ENCODE data around the gene ATP9B.

ATP9B gene

GRCh38 chr18:79384834-79385233, 315.6 kb downstream of the ATP9B start:
- no peak for DNase-seq

- no peak for DNase-seq
Measured at GRCh38 chr18:79385326-79385707, 316.1 kb downstream of the ATP9B start.

GRCh38 chr18:79385708-79386341, 316.6 kb downstream of the ATP9B start:
- no peak for DNase-seq

GRCh38 chr18:79386547-79386946, 317.4 kb downstream of the ATP9B start:
- no peak for DNase-seq

GRCh38 chr18:79387214-79387613, 318.0 kb downstream of the ATP9B start:
- no peak for DNase-seq

- no peak for DNase-seq
Measured at GRCh38 chr18:79387615-79388014, 318.4 kb downstream of the ATP9B start.

- DNase-seq, result no peak
Measured at GRCh38 chr18:79388043-79388442, 318.8 kb downstream of the ATP9B start.

GRCh38 chr18:79389689-79390088, 320.5 kb downstream of the ATP9B start:
- DNase-seq, result no peak

- DNase-seq, result no peak
Measured at GRCh38 chr18:79392226-79392625, 323.0 kb downstream of the ATP9B start.

GRCh38 chr18:79393181-79393634, 324.0 kb downstream of the ATP9B start:
- no peak for DNase-seq

GRCh38 chr18:79393635-79394533, 324.7 kb downstream of the ATP9B start:
- DNase-seq, result peak in 1 of 2 experiments; percentile 9

- DNase-seq, result no peak
Measured at GRCh38 chr18:79394534-79395307, 325.5 kb downstream of the ATP9B start.

- DNase-seq, result no peak
Measured at GRCh38 chr18:79395308-79395640, 326.1 kb downstream of the ATP9B start.

- no peak for DNase-seq
Measured at GRCh38 chr18:79395761-79396404, 326.7 kb downstream of the ATP9B start, which contains the start of gene NFATC1. Gene NFATC1, plus strand, starts transcription at chr18:79395930. Its CDS starts 295 bp downstream, at chr18:79396225.

- no peak for DNase-seq
Measured at GRCh38 chr18:79396431-79397246, 327.4 kb downstream of the ATP9B start.

GRCh38 chr18:79397247-79397829, 328.1 kb downstream of the ATP9B start:
- DNase-seq, result no peak

GRCh38 chr18:79397830-79398761, 328.9 kb downstream of the ATP9B start:
- no peak for DNase-seq

- DNase-seq, result no peak
Measured at GRCh38 chr18:79399275-79400081, 330.3 kb downstream of the ATP9B start.

GRCh38 chr18:79400091-79400590, 330.9 kb downstream of the ATP9B start:
- DNase-seq, result no peak
